Fibroblast of lung (primary cell): ENCODE measurements around the gene NUAK2.

Experiments
- CTCF ChIP-seq, 2 donors: IDR thresholded peaks in 1 of 2; conservative IDR thresholded peaks in 1 of 2; 1 replicate in 1 of 2; 2 replicates in 1 of 2; pipeline ENCODE4 v1.5.1; 2011 to 2012; ENCODE audit warnings: low read length in 2 of 2, control low read depth in 1 of 2, inconsistent platforms in 1 of 2, low read depth in 1 of 2, mild to moderate bottlenecking in 1 of 2
- EZH2 ChIP-seq: IDR thresholded peaks from 2 replicates; pipeline ENCODE4 v1.5.1; 2012; ENCODE audit warnings: low read length, control low read depth, mild to moderate bottlenecking; ENCODE audit errors: missing control alignments

- TF ChIP-seq CTCF (conservative IDR thresholded peaks at IDR 0.05 in 1 of 2, IDR thresholded peaks at IDR 0.05 in 1 of 2; ENCODE audit: low read depth in 1 of 2, low read length in 2 of 2) (no peak), EZH2 (no peak)
Measured at GRCh38 chr1:205270764-205271163, 50.8 kb downstream of the NUAK2 start.
